ENCODE measurements around the gene DCP1B.
A peak's percentile ranks its signal among the peaks of the same experiment; 100 is the strongest.

The DCP1B gene

DNA sequence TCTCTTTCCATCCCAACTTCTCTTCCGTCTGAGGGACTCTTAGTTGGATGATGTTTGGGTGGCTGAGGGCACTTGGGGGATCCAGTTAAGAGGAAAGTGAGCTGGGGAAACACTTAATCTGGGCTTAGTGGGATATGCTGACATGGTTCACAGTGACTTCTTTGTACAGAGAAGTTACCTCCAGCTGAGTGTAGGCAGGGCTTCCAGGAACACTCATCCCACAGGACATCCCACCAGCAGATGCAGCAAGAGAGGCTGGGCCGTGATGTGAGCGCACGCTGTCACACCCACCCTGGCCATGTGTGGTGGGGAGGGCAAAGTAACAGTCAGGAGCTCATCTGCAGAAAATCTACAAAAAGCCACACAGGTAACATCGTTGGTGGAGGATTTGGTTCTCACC lies 85.0 kb downstream of the DCP1B start:
- DNase-seq (ENCODE audit: low read depth in 2 of 2) = no peak

DNA sequence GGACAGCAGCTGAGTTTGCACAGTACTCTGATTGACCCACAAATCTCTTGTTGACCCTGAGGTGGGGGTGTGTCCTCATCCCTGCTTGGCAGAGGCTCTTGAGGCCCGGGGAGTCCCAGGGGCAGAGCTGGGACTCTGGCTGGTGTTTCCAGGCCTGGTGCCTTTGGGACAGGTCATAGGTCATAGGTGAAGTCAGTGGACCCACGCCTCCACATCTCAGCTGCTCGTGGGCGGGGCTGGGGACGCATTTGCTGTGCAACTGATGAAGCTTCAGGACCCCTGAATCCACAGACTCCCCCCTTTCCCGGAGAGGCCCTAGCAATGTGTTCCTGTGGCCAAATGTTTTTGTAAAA lies 85.4 kb downstream of the DCP1B start:
- DNase-seq (ENCODE audit: low read depth in 2 of 2) = no peak

DNA sequence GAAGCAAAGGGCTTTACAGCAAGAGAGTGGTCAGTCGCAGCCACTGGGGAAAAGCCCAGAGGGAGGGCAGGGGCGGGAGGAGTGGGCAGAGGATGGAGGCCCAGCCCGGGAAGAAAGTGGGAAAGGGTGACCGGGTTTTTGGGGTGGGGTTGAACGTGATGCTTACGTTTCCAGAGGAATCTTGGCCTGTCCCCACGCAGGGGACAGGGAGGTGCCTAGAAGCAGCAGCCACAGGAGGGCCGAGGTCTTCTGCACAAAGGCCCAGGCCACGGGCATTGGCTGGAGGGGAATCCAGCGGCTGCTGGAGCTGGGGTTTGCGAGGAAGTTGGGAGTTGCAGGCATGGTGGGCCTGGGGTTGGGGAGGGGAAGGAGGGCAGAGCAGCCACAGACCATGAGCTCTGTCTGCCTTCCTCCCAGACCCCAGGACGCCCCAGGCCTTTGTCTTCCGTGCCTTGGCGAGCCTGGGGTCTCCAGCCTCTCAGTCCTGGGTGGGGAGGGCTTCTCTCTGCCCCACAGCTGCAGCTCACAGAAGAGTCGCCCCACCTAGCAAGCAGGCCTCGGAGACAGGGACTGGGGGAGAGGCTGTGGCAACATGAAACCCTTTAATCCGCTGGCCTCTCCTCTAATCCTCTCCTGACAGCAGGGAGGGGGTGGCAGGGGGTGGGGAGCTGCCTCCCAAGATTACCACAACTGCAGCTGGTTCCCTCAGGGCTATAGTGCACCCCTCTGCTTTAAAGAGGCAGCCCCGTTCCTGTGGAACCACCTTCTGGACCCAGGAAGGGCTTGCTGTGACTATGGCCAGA lies 86.0 kb downstream of the DCP1B start, which contains the start of gene CACNA2D4:
Gene CACNA2D4, minus strand, starts transcription at position 572 of the 803 bp plus-strand sequence. Its CDS starts 179 bp downstream, at position 393.
- DNase-seq (ENCODE audit: low read depth in 2 of 2) = no peak

DNA sequence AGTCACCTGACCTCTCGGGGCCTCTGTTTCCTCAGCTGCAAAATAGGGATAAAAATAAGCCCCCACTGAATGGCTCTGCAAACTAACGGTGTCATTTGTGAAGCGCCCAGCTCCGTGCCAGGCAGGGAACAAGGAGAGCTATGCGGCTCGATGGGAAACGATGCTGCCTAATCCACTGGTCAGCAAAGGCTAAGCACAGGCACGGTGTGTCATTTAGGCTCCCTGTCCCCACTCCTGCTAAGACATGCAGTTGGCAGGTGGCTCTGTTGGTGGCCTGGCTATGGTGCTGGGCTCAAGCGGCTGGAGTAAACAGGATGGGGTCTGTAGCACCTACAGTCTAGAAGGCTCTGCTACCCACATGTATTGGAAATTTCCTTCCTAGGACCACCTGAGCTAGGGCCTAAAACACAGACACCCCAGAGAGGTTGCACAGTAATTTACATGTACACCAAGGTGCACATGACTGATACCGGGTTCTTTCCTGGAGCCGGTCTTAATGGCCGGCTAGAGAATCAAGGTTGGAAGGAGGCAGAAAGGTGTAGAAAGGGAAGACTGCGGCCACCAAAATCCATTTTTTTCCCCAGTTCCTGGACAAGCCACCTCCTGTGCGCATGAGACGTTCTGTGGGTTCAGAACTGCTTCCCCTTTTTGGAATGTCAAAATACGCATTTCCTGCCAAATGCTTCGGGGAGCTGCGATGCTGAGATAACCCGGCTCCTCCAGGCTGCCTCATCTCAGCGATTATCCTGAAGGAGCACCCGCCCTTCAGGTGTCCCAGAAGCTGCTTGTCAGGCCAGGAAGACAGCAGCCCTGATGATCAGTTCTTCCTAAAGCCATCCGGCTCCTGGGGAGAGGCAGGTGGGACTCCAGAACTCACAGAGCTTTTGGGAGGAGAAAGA lies 86.8 kb downstream of the DCP1B start:
- DNase-seq (ENCODE audit: low read depth in 2 of 2) = no peak

DNA sequence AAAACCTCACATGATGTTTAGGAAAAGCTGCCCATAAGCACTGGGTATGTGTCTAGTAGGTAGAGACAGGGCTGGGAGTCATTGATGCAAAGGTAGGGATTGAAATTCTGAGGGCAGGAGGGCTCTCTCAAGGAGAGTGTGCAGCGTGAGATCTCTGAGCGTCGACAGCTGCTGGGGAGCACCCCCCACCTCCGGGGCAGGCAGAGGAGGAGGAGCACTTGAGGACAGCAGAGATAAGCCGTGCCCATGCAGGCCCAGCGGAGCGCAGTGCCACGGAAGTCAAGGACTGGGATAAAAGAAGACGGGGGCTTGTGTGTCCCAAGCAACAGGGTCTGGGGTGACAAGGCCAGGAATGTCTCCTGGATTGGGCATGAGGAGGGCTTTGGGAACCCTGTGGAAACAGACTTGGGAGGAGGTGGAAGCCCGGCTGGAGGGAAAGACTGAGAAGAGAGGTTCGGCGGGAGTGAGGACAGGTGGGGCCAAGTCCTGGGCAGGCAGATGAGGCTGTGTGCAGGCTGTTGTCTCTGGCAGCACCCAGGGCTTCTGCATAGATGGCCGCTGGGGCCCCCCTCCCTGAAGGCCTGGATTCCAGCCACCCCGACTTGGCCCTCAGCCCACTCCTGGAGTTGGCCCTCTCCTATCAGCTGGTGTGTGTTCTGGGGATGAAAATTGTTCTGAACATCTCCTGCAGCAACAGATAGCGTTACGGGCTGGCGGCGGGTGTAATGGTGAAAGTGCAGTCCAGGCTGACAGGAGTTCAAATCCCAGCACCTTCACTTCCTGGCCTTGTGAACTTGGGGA lies 87.7 kb downstream of the DCP1B start:
- DNase-seq (ENCODE audit: low read depth in 2 of 2) = no peak

DNA sequence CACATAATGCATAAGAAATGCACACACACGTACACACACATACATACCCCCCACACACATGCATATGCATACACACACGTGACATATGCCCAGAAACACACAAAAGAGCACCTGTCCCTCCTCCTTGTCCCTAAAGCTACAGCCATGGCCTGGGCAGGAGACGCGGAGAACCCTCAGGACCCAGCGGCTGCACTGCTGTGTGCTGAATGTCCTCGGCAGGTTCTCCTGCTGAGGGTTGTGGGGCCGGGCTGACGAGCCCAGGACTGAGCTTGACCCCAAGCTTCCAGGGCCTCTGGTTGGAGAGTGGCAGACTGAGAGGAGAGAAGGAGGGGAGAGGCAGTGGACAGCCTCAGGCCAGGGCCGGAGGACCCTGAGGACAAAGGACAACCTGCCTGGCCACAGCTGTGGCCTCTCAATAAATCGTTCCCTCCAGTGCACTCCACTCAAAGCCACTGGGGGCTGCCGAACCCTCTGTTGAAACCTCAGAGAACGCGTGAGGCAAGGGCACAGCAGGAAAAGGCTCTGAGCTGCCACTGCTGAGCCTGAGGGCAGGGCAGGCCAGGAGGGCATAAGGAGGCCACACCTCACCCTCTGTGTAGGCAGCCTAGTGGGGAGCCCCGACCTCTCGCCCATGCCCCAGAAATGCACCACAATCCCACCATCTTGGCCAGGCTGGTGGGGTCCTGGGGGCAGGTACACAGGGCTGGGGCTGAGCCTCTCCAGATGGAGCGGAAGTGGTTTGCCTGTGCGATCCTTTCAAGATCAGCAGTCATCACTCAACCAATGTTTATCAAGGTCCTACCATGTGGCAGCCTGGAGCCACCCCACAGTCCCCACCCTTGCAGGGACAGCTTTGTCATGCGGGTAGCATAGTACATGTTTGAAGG lies 88.9 kb downstream of the DCP1B start:
- DNase-seq (ENCODE audit: low read depth in 2 of 2) = no peak

DNA sequence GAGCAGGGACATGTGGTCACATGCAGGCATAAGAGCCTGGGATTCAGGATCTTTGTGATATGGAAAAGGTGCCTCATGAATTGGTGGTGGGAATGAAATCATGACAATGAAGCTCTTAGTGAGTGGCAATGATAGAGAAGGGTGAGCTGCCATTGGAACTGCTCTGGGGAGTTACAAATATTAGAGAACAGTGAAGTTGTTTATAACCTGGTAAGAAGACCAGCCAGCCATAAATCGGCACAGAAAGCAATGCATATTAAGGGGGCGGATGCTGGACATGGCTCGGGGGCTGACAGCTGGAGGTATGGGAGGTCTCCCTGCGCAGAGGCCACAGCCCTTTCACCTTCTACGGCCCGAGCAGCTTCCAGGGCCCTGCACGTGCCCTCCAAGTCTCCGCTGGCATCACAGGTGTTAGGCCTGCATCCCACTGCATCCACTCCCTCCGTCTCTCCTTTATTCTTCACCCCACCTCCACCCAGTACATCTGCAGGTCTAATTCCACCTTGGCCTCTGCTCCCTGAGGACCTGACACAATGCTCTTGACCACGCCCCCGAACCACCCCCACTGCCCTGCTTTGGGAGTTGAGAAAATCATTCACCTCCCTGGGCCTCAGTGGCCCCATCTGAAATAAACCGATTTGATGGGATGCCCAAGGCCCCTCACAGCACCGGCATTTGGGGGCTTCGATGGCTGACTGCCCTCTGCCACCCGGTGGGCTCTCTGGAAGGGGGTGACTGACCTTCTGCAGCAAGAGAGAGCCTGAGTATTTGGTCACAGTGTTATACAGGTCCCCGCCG lies 89.9 kb downstream of the DCP1B start:
- no peak for DNase-seq (ENCODE audit: low read depth in 2 of 2)

DNA sequence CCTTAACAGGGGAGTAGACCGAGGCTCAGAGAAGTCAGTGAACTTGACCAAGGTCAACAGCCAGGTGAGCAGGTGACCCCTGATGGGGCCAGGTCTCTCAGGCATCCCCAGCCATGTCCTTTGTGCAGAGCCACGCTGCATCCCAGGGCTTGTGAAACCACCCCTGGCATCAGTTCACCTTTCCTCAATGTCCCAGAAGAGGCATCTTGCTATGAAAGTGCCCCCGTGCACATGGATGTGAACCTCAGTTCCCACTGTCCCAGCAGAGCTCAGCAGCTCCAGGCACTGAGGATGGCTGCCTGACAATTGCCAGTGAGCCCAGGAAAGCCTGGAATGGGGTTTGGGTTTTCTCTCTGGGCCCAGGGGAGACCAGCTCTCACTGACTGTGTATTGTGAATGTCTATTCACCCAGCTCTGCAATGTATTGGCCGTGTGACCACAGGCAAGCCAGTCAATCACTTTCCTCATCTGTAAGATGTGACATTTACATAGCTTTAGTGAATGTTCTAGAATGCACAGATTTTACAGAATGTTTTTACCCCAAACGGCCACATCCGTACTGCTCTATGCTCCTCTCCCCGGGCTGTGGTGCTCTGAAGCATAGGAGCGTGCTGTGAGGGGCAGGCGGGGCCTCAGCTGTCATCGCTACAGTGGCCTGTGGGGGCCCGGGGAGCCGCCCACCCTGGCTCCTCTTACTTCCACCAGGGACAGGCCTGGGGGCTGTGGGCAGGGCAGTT lies 90.7 kb downstream of the DCP1B start:
- DNase-seq (ENCODE audit: low read depth in 2 of 2) = no peak

DNA sequence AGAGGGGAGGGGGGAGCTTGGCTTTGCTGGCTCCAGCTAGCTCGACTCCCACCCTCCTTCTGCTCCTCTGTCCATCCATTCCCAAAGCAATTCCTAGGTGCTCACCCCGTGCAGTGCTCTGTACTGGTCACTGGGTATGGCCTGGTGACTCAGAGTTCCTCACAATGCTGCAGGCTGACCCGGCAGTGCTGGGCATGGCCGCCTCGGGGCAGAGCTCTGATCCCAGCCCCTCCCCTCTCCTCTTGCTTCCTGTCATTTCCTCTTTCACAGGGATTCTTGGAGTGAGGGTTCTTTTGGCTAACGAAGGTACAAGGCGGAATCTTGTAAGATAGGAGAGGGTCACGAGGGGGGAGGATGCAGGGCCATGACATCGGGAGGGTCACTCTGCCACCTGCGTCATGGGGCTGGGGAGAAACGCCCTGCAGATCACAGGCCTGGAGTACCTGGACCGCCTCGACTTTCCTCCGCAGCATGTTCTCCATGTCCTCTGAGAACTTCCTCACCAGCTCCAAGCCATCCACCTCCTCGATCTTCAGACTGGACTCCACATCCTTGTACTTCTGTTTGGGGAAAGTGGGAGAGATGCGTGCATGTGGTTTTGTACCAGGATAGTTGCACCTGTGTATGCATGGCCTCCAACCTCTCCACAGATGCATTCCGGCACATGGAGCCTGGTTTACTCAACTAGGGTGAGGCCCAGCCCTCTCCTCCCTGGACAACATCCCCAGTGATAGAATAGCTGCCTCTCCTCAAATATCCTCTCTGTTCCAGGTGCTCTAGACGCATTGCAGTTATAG lies 91.5 kb downstream of the DCP1B start:
- no peak for DNase-seq (ENCODE audit: low read depth in 2 of 2)

DNA sequence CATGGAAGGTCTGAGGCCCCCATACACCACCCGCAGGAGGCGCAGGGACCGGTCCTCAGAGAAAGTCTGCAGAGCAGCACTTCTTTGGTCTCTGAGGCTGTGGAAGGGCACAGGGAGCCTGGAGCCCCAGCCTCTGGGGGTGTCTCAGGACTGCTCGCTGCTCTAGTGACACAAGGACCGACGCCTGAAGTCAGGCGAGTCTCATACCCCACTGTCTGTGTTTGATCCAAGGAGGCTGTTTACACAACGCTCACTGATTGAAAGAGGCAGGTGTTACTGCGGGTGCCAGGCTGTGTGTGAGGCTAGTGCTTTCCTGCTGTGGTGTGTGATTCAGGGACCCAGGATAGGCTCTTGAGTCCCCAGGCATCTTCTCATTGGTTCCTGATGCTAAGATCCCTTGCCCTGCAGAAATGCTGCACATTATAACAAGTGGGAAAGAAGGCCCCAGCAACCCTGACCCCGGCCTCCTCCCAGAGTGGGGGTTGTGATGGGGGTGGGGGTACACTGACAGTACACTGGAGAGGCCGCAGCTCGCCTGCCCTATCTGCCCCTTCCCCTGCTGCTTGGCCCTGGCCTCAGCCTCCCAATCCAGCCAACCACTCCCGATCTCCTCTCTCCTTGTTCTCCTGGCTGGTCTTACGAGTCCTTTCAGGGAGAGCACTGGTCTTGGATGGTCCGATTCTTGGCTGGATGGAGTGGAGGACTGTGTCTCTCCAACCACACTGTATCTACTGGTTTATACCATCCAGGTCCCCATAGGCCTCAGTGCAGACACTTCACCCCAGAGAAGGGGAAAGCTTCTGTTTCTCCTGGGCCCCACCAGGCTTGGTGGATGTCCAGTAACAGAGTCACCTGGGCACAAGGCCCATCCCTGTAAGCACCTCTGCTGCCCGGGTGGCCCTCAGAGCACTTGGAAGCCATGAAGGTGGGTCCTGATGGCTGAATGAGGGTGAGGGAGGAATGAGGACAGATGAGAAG lies 92.4 kb downstream of the DCP1B start:
- no peak for DNase-seq (ENCODE audit: low read depth in 2 of 2)

DNA sequence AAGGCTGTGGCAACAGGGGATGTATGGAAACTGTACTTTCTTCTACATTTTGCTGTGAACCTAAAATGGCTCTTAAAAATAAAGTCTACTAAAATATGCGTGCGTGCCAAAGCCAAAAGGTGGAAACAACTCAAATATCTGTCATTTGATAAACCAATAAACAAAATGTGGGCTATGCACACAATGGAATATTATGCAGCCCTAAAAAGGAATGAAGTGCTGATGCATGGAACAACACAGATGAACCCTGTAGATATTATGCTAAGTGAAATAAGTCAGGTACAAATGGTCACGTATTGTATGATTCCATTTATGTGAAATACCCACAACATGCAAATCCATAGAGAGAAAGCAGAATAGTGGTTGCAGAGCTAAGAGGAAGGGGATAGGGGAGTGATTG lies 93.8 kb downstream of the DCP1B start:
- DNase-seq (ENCODE audit: low read depth in 2 of 2) = no peak

DNA sequence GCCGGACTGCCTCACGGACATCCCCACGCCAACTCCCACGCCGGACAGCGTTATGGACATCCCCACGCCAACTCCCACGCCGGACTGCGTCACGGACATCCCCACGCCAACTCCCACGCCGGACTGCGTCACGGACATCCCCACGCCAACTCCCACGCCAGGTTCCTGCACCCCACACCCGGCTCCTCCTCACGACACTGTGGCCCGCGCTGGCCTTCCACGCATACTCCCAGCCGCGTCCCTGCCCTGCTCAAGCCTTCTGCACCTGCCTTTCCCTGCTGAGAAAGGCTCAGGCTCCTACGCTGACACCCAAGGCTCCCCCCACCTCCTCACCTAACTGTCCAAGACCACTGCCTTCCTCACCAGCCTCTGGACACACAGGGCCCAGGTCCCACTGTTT lies 95.5 kb downstream of the DCP1B start:
- DNase-seq (ENCODE audit: low read depth in 2 of 2) = no peak

DNA sequence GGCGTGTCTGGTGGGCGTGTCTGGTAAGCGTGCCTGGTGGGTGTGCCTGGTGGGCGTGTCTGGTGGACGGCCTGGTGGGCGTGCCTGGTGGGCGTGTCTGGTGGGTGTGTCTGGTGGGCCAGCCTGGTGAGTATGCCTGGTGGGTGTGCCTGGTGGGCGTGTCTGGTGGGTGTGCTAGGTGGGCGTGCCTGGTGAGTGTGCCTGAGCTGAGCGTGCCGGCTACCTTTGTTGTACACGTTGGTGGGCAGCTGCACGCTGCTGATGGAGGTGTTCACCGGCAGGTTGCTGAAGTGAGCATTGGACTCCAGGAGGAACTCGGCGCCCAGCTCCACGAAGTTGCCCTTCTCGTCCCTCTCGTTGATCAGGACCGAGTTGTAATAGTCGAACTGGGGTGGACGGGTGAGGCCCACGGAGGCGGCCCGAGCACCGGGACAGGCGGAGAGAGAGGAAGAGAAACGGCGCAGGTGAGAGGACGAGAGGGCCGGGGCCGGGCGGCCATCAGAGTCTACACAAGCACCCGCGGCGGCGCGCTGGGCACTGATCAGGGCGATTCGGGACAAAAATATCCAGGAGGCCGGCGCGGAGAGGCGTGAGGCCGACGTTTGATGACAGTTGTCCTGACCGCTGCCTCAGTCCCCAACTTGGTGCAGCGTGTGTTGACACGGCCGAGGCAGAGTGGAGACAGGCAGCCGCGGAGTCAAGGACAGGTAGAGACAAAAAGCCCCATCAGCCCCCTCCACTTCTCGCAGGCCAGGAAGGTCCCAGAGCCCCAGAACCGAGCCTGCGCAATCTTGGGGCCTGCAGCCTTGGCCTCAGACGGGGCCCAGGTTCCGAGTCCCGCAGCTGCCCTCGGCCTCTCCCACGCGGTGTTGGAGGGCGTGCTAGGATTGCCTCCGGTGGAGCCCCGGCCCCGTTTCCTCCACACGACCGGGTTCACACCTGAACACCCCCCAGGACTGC lies 96.3 kb downstream of the DCP1B start:
- DNase-seq (ENCODE audit: low read depth in 2 of 2) = peak in 1 of 2 donors; percentile 19

DNA sequence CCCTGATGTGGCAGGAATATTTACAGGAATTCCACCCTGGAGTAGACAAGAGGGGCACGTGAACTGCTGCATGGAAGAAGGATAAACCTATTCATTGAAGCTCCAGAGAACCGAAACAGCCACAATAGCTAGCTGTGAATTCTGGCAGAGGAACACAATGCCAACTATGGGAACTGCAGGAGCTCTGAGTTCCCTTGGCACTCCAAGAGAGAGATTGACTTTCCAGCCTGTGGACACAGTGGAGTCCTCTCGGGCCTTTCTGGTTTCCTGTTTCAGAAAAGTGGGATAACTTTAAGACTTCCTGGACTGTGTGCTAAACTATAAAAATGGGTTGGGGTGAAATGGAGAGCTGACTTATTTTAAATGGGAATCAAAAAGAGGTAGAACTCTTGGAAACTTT lies 97.7 kb downstream of the DCP1B start:
- no peak for DNase-seq (ENCODE audit: low read depth in 2 of 2)

DNA sequence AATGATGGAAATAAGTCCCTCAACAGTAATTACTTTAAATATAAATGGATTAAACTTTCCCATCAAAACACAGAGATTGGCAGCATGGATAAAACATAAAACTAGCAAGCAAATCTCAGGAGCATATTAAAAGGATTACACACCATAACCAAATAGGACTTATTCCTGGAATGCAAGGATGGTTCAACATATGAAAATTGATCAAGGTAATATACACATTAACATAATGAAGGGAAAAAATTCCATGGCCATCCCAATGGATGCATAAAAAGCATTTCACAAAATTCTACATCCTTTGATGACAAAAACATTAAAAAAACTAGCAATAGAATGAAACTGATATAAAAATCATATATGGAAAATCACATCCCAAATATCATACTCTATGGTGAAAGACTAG lies 99.4 kb downstream of the DCP1B start:
- no peak for DNase-seq (ENCODE audit: low read depth in 2 of 2)

DNA sequence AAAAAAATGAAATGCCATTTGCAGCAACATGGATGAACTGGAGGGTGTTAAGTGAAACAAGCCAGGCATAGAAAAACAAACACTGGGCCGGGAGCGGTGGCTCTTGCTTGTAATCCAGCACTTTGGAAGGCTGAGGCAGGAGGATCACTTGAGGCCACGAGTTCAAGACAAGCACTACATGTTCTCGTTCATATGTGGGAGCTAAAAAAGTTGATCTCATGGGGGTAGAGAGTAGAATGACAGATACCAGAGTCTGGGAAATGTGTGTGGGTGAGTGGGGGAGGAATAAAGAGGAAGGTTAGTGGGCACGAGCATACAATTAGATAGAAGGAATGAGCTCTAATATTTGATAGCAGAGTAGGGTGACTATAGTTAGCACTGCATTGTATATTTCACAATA lies 107.3 kb downstream of the DCP1B start:
- DNase-seq (ENCODE audit: low read depth in 2 of 2) = no peak

All from stimulated activated CD8-positive, alpha-beta memory T cell treated with anti-CD3 and anti-CD28 coated beads, Interleukin-2, amount 100 ng/mL, for 48 hours (primary cell).